Dermis microvascular lymphatic vessel endothelial cell (primary cell): ENCODE results near the gene CMTR1. TPM values are rescaled to one million over a fixed set of nuclear protein-coding genes. Genes with fewer than 3 reads are reported as not detected.

Experiments used
- DNase-seq, 2 donors: peaks; one replicate each; pipeline versions ENCODE4 v3.0.0 to v3.0.0-alpha.2; 2010; ENCODE audit warnings: low read depth in 2 of 2
- total RNA-seq: library from RNA; depleted of rRNA; stranded (reverse); fragments of >200 nt; gene quantifications from 2 replicates; pipeline ENCODE4 v1.2.1, GENCODE V29; 2014

Gene CMTR1
- total RNA-seq, 1 donor from 2014 or later, result 27.5 TPM

DNA sequence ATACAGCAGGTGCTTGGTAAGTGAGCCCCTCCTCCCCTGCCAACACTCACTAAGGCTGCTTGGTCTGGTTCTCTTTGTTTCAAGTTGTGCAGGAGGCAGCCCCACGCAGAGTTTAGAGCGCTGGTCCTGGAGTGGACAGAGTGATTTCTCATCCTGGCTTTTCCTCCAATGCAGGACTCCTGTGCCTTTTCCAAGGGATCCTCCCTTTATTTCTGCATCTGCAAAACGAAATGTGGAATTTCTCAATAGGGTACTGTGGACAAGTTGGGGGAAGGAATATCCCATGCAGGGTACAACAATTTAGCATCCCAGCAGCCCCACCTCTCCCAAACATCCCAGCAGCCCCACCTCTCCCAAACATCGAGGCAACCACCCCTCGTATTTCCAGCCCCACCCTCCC lies 97.3 kb downstream of the CMTR1 start:
- no peak for DNase-seq

DNA sequence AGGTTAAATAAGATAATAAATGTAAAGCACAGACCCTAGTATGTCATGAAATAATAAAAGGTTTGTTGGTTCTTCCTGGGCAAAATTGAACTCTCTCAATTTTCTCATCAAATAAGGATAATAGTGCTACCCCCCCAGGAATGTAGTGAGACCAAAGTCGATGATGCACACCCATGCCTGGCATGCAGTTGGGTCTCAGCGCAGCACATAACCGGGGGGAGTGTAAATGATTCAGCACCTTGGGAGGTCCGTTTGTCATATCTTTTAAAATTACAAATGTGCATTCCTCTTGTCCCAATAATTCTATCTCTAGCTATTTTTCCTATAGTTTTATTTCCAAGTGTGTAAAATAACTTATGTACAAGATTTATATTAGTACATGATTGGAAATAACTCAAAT lies 98.0 kb downstream of the CMTR1 start:
- no peak for DNase-seq

Other genes starting within 250 kb of the CMTR1 start
- 7.6 and 10.5 TPM in 2 replicates for gene TBC1D22B, start 175.4 kb upstream of the CMTR1 start, total RNA-seq
- 8.6 and 11.3 TPM in 2 replicates for gene TMEM217, start 175.1 kb upstream of the CMTR1 start, total RNA-seq
- 22.5 and 22.6 TPM in 2 replicates for gene RNF8, start 79.2 kb upstream of the CMTR1 start, total RNA-seq
- gene CCDC167, start 66.7 kb downstream of the CMTR1 start, total RNA-seq, result 12.6 and 15.3 TPM in 2 replicates